H1 (cell line): ENCODE data around the gene ZNF473. TPM values are rescaled to one million over a fixed set of nuclear protein-coding genes. Genes with fewer than 3 reads are reported as not detected.

ENCODE experiments used
- CTCF ChIA-PET: fragments of 300-600 bp; sonication (Branson Sonifier 250); formaldehyde crosslinking; loops from one replicate; lab custom pipeline; 2021; ENCODE audit not compliant: partially characterized antibody; lab: Charles Lee
- POLR2A ChIA-PET: fragments of 300-600 bp; sonication (Branson Sonifier 250); formaldehyde crosslinking; loops from one replicate; lab custom pipeline; 2021; ENCODE audit warnings: inconsistent platforms; ENCODE audit not compliant: partially characterized antibody; lab: Charles Lee
- DNase-seq, 2 experiments: peaks; one replicate each; pipeline versions ENCODE4 v3.0.0 to v3.0.0-alpha.2; 2010 to 2022; ENCODE audit warnings: low spot score in 2 of 2, low read depth in 1 of 2, mixed read lengths in 1 of 2
- FAIRE-seq: peaks from 2 replicates; lab custom pipeline; 2011; peaks lifted over from hg19 to GRCh38; lab: Jason Lieb, UNC
- H2AFZ ChIP-seq: 2 replicates; pipeline ENCODE4 v1.8.1; 2012; ENCODE audit warnings: low read length, inconsistent platforms
- H2AK5ac ChIP-seq: 2 replicates; pipeline ENCODE4 v1.6.1; 2013; ENCODE audit warnings: low read depth, low read length
- H2BK120ac ChIP-seq: replicated peaks from 2 replicates; pipeline ENCODE3; 2013; ENCODE audit warnings: low read depth, low read length, inconsistent platforms
- H2BK12ac ChIP-seq: 2 replicates; pipeline ENCODE4 v1.6.1; 2013; ENCODE audit warnings: low read depth, low read length
- H2BK15ac ChIP-seq: 2 replicates; pipeline ENCODE4 v1.6.1; 2013; ENCODE audit warnings: low read length
- H2BK20ac ChIP-seq: 2 replicates; pipeline ENCODE4 v1.6.1; 2013; ENCODE audit warnings: low read length
- H2BK5ac ChIP-seq: 2 replicates; pipeline ENCODE4 v1.6.1; 2013; ENCODE audit warnings: low read depth, low read length
- H3K14ac ChIP-seq: 2 replicates; pipeline ENCODE4 v1.6.1; 2013; ENCODE audit warnings: inconsistent platforms; ENCODE audit not compliant: insufficient read length
- H3K18ac ChIP-seq: 2 replicates; pipeline ENCODE4 v1.6.1; 2013; ENCODE audit warnings: low read length; ENCODE audit errors: extremely low read depth
- H3K23ac ChIP-seq: 2 replicates; pipeline ENCODE4 v1.6.1; 2013; ENCODE audit warnings: inconsistent platforms; ENCODE audit not compliant: insufficient read length
- H3K23me2 ChIP-seq: 2 replicates; pipeline ENCODE4 v1.6.1; 2013; ENCODE audit warnings: low read depth, low read length
- H3K27ac ChIP-seq: 2 replicates; pipeline ENCODE4 v1.6.1; 2011; ENCODE audit warnings: low read depth, low read length, inconsistent platforms
- H3K27me3 ChIP-seq, 4 experiments: replicated peaks in 1 of 4; 1 replicate in 1 of 4; 2 replicates in 3 of 4; pipeline versions ENCODE4 v1.6.1 to v1.8.1; 2011 to 2013; ENCODE audit warnings: low read length in 3 of 4, mild to moderate bottlenecking in 3 of 4, inconsistent platforms in 2 of 4, mixed read lengths in 2 of 4, moderate library complexity in 1 of 4; ENCODE audit not compliant: control insufficient read depth in 3 of 4, insufficient read depth in 3 of 4; ENCODE audit errors: extremely low read depth in 1 of 4
- H3K36me3 ChIP-seq, 4 experiments: 2 replicates each; pipeline versions ENCODE4 v1.6.1 to v1.8.1; 2011 to 2013; ENCODE audit warnings: mild to moderate bottlenecking in 4 of 4, low read length in 3 of 4, moderate library complexity in 2 of 4, control low read depth in 1 of 4, inconsistent platforms in 1 of 4; ENCODE audit not compliant: insufficient read depth in 4 of 4, control insufficient read depth in 2 of 4
- H3K4ac ChIP-seq: replicated peaks from 2 replicates; pipeline ENCODE3; 2013; ENCODE audit warnings: low read length, low read depth, mixed read lengths, inconsistent platforms; ENCODE audit not compliant: insufficient read length
- H3K4me1 ChIP-seq, 4 experiments: replicated peaks in 1 of 4; 1 replicate in 1 of 4; 2 replicates in 3 of 4; pipeline versions ENCODE4 v1.6.1 to v1.8.1; 2011 to 2013; ENCODE audit warnings: low read length in 3 of 4, inconsistent platforms in 2 of 4, mixed read lengths in 1 of 4; ENCODE audit not compliant: insufficient read depth in 4 of 4, control insufficient read depth in 3 of 4
- H3K4me2 ChIP-seq, 2 experiments: 2 replicates each; pipeline versions ENCODE4 v1.6.1 to v1.8.1; 2011 to 2013; ENCODE audit warnings: low read depth in 2 of 2, low read length in 2 of 2, control low read depth in 1 of 2, inconsistent platforms in 1 of 2, mild to moderate bottlenecking in 1 of 2; ENCODE audit not compliant: insufficient read depth in 1 of 2
- H3K4me3 ChIP-seq, 4 experiments: fragments of 200-600, 300-600 bp in 1 of 4; sonication (generic), shearing (Covaris generic), sonication (Bioruptor Twin) in 1 of 4; 2 replicates each; pipeline versions ENCODE4 v1.5.1 to v1.8.1; 2011 to 2016; ENCODE audit warnings: low read length in 4 of 4, low read depth in 3 of 4, control low read depth in 2 of 4, inconsistent platforms in 2 of 4, mild to moderate bottlenecking in 2 of 4, mixed read lengths in 1 of 4, moderate library complexity in 1 of 4; ENCODE audit not compliant: insufficient read depth in 2 of 4; ENCODE audit errors: extremely low read depth in 1 of 4
- H3K56ac ChIP-seq: replicated peaks from 2 replicates; pipeline ENCODE3; 2013; ENCODE audit warnings: low read depth, mild to moderate bottlenecking, mixed read lengths, low read length, inconsistent platforms; ENCODE audit not compliant: insufficient read length
- H3K79me1 ChIP-seq: 2 replicates; pipeline ENCODE4 v1.6.1; 2013; ENCODE audit warnings: low read depth, low read length, control low read depth
- H3K79me2 ChIP-seq, 2 experiments: 2 replicates each; pipeline versions ENCODE4 v1.6.1 to v1.8.1; 2012 to 2013; ENCODE audit warnings: low read length in 2 of 2, mild to moderate bottlenecking in 2 of 2, inconsistent platforms in 1 of 2; ENCODE audit not compliant: insufficient read depth in 2 of 2, control insufficient read depth in 1 of 2
- H3K9ac ChIP-seq, 4 experiments: replicated peaks in 1 of 4; 1 replicate in 1 of 4; 2 replicates in 3 of 4; pipeline versions ENCODE4 v1.6.1 to v1.8.1; 2011 to 2013; ENCODE audit warnings: low read depth in 3 of 4, low read length in 3 of 4, control low read depth in 2 of 4, mild to moderate bottlenecking in 2 of 4, moderate library complexity in 2 of 4, inconsistent platforms in 1 of 4; ENCODE audit errors: extremely low read depth in 1 of 4
- H3K9me3 ChIP-seq, 2 experiments: 2 replicates each; pipeline versions ENCODE4 v1.6.1 to v1.8.1; 2012 to 2013; ENCODE audit warnings: mild to moderate bottlenecking in 2 of 2, moderate library complexity in 2 of 2, control low read depth in 1 of 2, inconsistent platforms in 1 of 2, low read depth in 1 of 2, low read length in 1 of 2, mixed read lengths in 1 of 2; ENCODE audit not compliant: insufficient read depth in 2 of 2
- H4K20me1 ChIP-seq, 2 experiments: replicated peaks in 1 of 2; 2 replicates each; pipeline versions ENCODE3 to v1.8.1; 2011 to 2013; ENCODE audit warnings: inconsistent platforms in 2 of 2, low read length in 2 of 2, mild to moderate bottlenecking in 1 of 2; ENCODE audit not compliant: insufficient read depth in 2 of 2, control insufficient read depth in 1 of 2
- H4K5ac ChIP-seq: 2 replicates; pipeline ENCODE4 v1.6.1; 2013; ENCODE audit warnings: low read length, low read depth, mixed read lengths, inconsistent platforms; ENCODE audit not compliant: insufficient read length
- H4K8ac ChIP-seq: 2 replicates; pipeline ENCODE4 v1.8.0; 2013; ENCODE audit warnings: mild to moderate bottlenecking, moderate library complexity, low read length, inconsistent platforms; ENCODE audit not compliant: insufficient read depth; ENCODE audit errors: extremely low read depth
- H4K91ac ChIP-seq: replicated peaks from 2 replicates; pipeline ENCODE3; 2013; ENCODE audit warnings: low read length, mixed read lengths, inconsistent platforms; ENCODE audit not compliant: insufficient read length
- MAFK ChIP-seq: IDR thresholded peaks from 2 replicates; pipeline ENCODE4 v1.6.1; 2012; ENCODE audit warnings: low read depth, mild to moderate bottlenecking, improper control_type of control experiment, low read length
- RFX5 ChIP-seq: IDR thresholded peaks from 2 replicates; pipeline ENCODE4 v1.6.1; 2011; ENCODE audit warnings: low read depth, low read length, improper control_type of control experiment, borderline replicate concordance
- SIN3A ChIP-seq, 2 experiments: IDR thresholded peaks in 1 of 2; conservative IDR thresholded peaks in 1 of 2; 2 replicates each; pipeline ENCODE4 v1.6.1; 2011 to 2012; ENCODE audit warnings: low read length in 2 of 2, improper control_type of control experiment in 1 of 2, low read depth in 1 of 2, mild to moderate bottlenecking in 1 of 2
- WGBS, 2 experiments: shearing (Covaris generic) in 1 of 2; methylation state at CpG; one replicate each; pipeline versions ENCODE4 v1.1.6 to v1.1.7; 2013 to 2015; ENCODE audit warnings: low lambda C conversion rate in 2 of 2, mixed read lengths in 2 of 2, inconsistent platforms in 1 of 2, low coverage in 1 of 2, missing lambda C conversion rate in 1 of 2; ENCODE audit not compliant: insufficient replicate concordance in 2 of 2, insufficient coverage in 1 of 2, insufficient read length in 1 of 2; ENCODE audit errors: extremely low coverage in 1 of 2, missing lambda C conversion rate in 1 of 2; 5-methylcytosine and 5-hydroxymethylcytosine counted together
- polyA plus RNA-seq, 7 experiments: library from polyadenylated mRNA; depleted of rRNA in 3 of 7; stranded (reverse) in 5 of 7; unstranded in 2 of 7; fragments of >200 nt in 5 of 7; fragments of 200-250 nt in 2 of 7; gene quantifications; 1 replicate in 5 of 7; 2 replicates in 1 of 7; 4 replicates in 1 of 7; pipeline versions ENCODE4 v1.2.1 to v1.2.3, GENCODE V29; 2011 to 2013; ENCODE audit warnings: missing spikeins in 2 of 7, mixed read lengths in 2 of 7
- total RNA-seq: library from RNA; stranded (reverse); fragmentation: NEBNext Ultra II Directional; extraction: Animal tissue kit (Norgen Biotek cat#: 25700); gene quantifications from 2 replicates; pipeline ENCODE4 v1.2.1, GENCODE V29; 2021

The ZNF473 gene
- total and polyA plus RNA-seq, 2 of the 8 experiments (the other 6 are each of a cell fraction or from before 2014, with no cell fraction given): 5.2 to 11.7 TPM

DNA sequence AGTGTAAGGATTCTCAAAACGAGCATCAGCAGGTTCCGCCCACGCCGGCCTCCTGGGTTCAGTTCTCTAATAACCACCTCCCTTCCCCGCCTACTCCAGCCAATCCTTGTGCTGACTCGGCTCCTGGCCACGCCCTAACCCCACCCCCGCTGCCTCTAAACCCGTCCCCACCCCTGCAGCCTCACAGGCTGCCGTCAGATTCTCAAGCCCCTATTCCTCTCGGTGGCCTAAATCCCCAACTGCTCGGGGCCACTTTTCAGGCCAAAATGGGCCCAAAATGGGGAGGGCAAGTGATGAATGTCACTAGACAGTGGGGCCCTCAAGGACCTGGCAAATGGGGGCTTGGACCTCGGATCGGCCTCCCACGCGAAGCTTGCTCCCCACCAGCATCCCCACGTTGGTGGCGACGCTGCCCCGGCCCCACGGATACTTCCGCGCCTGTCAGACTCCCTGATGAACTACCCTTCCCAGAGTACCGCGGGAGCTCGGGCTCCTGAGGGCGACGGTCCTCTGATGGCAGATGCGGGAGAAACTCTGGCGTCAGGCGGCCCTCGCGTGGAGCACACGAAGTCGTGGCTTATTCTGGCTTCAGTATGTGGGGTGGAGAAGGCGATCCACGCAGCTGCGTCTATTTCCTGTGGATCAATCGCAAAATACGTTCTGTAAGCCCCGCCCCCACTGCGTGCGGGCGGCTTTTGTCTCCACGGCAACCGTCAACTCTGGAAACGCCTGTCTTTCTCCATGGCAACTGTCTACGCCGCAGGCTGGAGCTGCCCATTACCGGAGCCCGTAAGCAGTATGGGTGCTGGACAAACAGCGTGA is 24.8 kb downstream of the ZNF473 start:
- 0 out of 2 replicates have a peak, but pooled peaks cover 3% of the 10 kb centered on the region for H3K23me2 ChIP-seq
- WGBS, 2 experiments: 46% methylated on average over 52 of the region's 52 CpGs; no CpG with 5 or more reads in 1 of the 2 experiments
- no peak overlapping the region for H4K91ac ChIP-seq
- H3K79me1 ChIP-seq: no peaks in the 10 kb centered on the region
- ChIA-PET CTCF (interaction anchor here (1.0 to 1.1 kb wide), 2 partner anchors 15 to 86 kb away, joined by 3 to 5 read pairs; no protein-coding TSS in a partner anchor), POLR2A (interaction anchor here (1.0 to 1.6 kb wide), 2 partner anchors 9 to 121 kb away, joined by 3 read pairs; partner anchors contain the start of gene NUP62)
- no peak overlapping the region for H2BK15ac ChIP-seq
- H2BK20ac ChIP-seq: no peak overlapping the region
- H2BK12ac ChIP-seq: no peak overlapping the region
- H3K14ac ChIP-seq: no peak overlapping the region
- no peak overlapping the region for H4K5ac ChIP-seq
- H3K56ac ChIP-seq: no peak overlapping the region
- DNase-seq (peak in 1 of 2 experiments; percentile 63), FAIRE-seq (no peak)
- H3K4ac ChIP-seq: no peak overlapping the region
- no peaks in the 10 kb centered on the region for H3K79me2 ChIP-seq
- TF ChIP-seq MAFK (no peak), SIN3A (conservative IDR thresholded peaks at IDR 0.05 in 1 of 2, IDR thresholded peaks at IDR 0.05 in 1 of 2; ENCODE audit: low read depth in 1 of 2, low read length in 2 of 2) (peak; percentile 78 to 91; a peak in 2 of 4 replicates), RFX5 (peak; percentile 77)
- peak overlapping the region; percentile 31 to 57 (median 45); a peak in 7 of 8 replicates for H3K4me3 ChIP-seq
- no peaks in the 10 kb centered on the region for H3K4me1 ChIP-seq
- H2AK5ac ChIP-seq: no peak overlapping the region
- H3K27ac ChIP-seq: no peak overlapping the region
- no peak overlapping the region for H4K8ac ChIP-seq
- H3K9ac ChIP-seq: no peak overlapping the region
- H2BK5ac ChIP-seq: no peak overlapping the region
- 0 out of 2 replicates have a peak overlapping the region, but pooled peaks have one; percentile 40 for H2AFZ ChIP-seq
- peaks cover 11 to 26% (median 21%) of the 10 kb centered on the region in 4 experiments for H3K36me3 ChIP-seq
- H3K4me2 ChIP-seq: peak overlapping the region; percentile 36 to 63
- H3K27me3 ChIP-seq: no peaks in the 10 kb centered on the region
- no peak overlapping the region for H3K18ac ChIP-seq
- peaks cover 44 to 59% of the 10 kb centered on the region in 2 experiments for H3K9me3 ChIP-seq
- no peak overlapping the region for H2BK120ac ChIP-seq
- H3K23ac ChIP-seq: no peak overlapping the region
- no peaks in the 10 kb centered on the region for H4K20me1 ChIP-seq
